Measurements from ENCODE around the gene TECPR2. TPM values are rescaled to one million over a fixed set of nuclear protein-coding genes. Genes with fewer than 3 reads are reported as not detected.

The TECPR2 gene
- total and polyA plus RNA-seq, 2 of the 13 experiments (the other 11 are each of a cell fraction or from before 2014, with no cell fraction given) = 3.5 to 5.7 TPM

DNA sequence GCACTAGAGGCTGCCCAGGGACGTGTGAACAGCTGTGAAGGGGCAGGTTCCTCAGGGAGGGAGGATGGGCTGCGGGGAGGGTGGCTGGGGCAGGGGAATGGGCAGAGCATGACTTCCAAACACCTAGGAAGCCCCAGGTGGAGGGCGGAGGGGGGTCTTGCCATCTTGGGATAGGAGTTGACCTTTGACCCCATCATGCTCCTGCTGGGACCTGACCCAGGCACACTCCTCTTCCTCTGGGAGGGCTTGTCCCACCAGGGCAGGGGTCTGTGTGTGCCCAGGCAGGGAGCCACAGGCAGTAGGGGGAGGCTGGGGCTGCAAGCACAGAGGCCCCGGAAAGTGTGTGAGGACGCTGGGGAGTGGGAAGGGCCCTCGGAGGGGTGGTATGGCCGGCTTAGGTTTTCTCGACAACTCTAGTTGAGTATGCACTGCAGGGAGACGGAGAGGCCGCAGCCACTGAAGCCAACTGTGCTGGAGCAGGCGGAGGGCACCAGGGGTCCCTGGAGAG is 150.1 kb downstream of the TECPR2 start:
- intact Hi-C loops (cut with micrococcal nuclease; ENCODE audit: unreplicated experiment) = no loop called here
- BruUV-seq (replicated peaks) = no TSS peak

More for the DNA sequence above, 150.1 kb downstream of the TECPR2 start:
- ChIA-PET POLR2A (no interaction called here), CTCF (ENCODE audit: low intra/inter-chr PET ratio, low total read pairs) (no interaction called here)
- no peak for FAIRE-seq
- no peak for DNase-seq (ENCODE audit: low spot score)
- no peaks in the 10 kb centered on the region for H4K20me1 ChIP-seq (ENCODE audit: insufficient read depth, low read length)
- no peak overlapping the region for H3K9ac ChIP-seq (ENCODE audit: insufficient read depth, low read depth, low read length)
- H3K27ac ChIP-seq (ENCODE audit: extremely low read length, insufficient read depth, low read length) = peak overlapping the region; percentile 77
- peaks cover 67% of the 10 kb centered on the region for H3K4me1 ChIP-seq (ENCODE audit: insufficient read depth, low read length)
- H3K9me3 ChIP-seq (ENCODE audit: low read length) = no peaks in the 10 kb centered on the region
- H2AFZ ChIP-seq (ENCODE audit: low read length) = no peak overlapping the region
- no peaks in the 10 kb centered on the region; a peak in 1 of 5 replicates for H3K27me3 ChIP-seq (ENCODE audit: control insufficient read depth in 1 of 2, insufficient read depth in 2 of 2, low read length in 2 of 2)
- H3K79me2 ChIP-seq (ENCODE audit: insufficient read depth, low read length) = no peaks in the 10 kb centered on the region
- TF ChIP-seq ZNF503 (CRISPR knock-in tag; IDR thresholded peaks at IDR 0.05) (no peak), NR2F6 (IDR thresholded peaks at IDR 0.05) (peak; percentile 57; the same call in 1 of the 2 replicates), NR2F6 (CRISPR knock-in tag; IDR thresholded peaks at IDR 0.05) (peak; percentile 20; the same call in 1 of the 2 replicates), ZBTB38 (CRISPR knock-in tag; IDR thresholded peaks at IDR 0.05) (peak; percentile 51; the same call in 1 of the 2 replicates)
- H3K36me3 ChIP-seq (replicated peaks in 1 of 2; ENCODE audit: control insufficient read depth in 1 of 2, insufficient read depth in 2 of 2, low read length in 2 of 2) = no peaks in the 10 kb centered on the region; a peak in 1 of 5 replicates
- 66% methylated on average over 10 of the region's 11 CpGs for WGBS (ENCODE audit: low lambda C conversion rate)
- ATAC-seq = no peak
- peak overlapping the region; percentile 91; the same call in 1 of the 2 replicates for H3K4me2 ChIP-seq (ENCODE audit: low read depth, low read length)
- in situ Hi-C loops (cut with HindIII; ENCODE audit: extremely low pct_ligation_motif_present, low pct_unique_long_range_greater_than_20kb) = no loop called here
- H3K4me3 ChIP-seq (replicated peaks in 1 of 3; ENCODE audit: insufficient read depth in 1 of 3, low read depth in 2 of 3, low read length in 3 of 3) = peak overlapping the region in 1 of 3 experiments; percentile 32; a peak in 1 of 6 replicates
